AG10803 (cell line): ENCODE measurements around the gene KISS1.
A peak's percentile ranks its signal among the peaks of the same experiment; 100 is the strongest.

ENCODE experiments used
- DNase-seq: peaks from one replicate; pipeline ENCODE4 v3.0.0; 2010; ENCODE audit warnings: low read depth
- H3K4me3 ChIP-seq: 2 replicates; pipeline ENCODE4 v1.5.1; 2011; ENCODE audit warnings: mild to moderate bottlenecking, low read length, control low read depth
- TF ChIP-seq, protein P1 (sequence below): conservative IDR thresholded peaks from 2 replicates; pipeline ENCODE4 v1.5.1; 2011; ENCODE audit warnings: mild to moderate bottlenecking, low read length, control low read depth, inconsistent platforms

KISS1 gene

DNA sequence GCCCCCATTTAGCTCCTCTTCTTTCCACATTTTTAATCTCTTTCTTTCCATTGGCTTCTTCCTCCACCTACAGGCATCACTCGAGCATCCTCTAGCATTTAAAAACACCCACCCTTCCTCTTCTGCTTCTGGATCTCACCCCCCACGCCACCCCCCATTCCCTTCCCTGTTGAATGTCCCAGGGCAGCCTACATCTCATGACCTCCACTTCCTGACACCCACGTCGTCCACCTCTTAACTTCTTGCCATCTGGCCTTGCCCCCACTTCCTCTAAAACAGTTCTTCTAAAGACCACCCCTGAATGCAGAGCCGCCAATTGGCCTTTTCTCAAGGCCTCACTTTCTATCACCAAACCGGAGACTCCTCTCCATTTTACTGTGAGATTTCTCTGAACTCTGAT lies 38.3 kb downstream of the KISS1 start:
- no peak overlapping the region for H3K4me3 ChIP-seq
- no peak for DNase-seq
- TF ChIP-seq, protein P1, sequence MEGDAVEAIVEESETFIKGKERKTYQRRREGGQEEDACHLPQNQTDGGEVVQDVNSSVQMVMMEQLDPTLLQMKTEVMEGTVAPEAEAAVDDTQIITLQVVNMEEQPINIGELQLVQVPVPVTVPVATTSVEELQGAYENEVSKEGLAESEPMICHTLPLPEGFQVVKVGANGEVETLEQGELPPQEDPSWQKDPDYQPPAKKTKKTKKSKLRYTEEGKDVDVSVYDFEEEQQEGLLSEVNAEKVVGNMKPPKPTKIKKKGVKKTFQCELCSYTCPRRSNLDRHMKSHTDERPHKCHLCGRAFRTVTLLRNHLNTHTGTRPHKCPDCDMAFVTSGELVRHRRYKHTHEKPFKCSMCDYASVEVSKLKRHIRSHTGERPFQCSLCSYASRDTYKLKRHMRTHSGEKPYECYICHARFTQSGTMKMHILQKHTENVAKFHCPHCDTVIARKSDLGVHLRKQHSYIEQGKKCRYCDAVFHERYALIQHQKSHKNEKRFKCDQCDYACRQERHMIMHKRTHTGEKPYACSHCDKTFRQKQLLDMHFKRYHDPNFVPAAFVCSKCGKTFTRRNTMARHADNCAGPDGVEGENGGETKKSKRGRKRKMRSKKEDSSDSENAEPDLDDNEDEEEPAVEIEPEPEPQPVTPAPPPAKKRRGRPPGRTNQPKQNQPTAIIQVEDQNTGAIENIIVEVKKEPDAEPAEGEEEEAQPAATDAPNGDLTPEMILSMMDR, result no peak

GRCh38 chr1:204155881-204156280 lies 40.4 kb downstream of the KISS1 start:
- TF ChIP-seq, protein P1, result no peak
- H3K4me3 ChIP-seq, result no peak overlapping the region
- no peak for DNase-seq

GRCh38 chr1:204154568-204155255 lies 41.6 kb downstream of the KISS1 start:
- TF ChIP-seq, protein P1, result no peak
- DNase-seq, result no peak
- no peak overlapping the region for H3K4me3 ChIP-seq

DNA sequence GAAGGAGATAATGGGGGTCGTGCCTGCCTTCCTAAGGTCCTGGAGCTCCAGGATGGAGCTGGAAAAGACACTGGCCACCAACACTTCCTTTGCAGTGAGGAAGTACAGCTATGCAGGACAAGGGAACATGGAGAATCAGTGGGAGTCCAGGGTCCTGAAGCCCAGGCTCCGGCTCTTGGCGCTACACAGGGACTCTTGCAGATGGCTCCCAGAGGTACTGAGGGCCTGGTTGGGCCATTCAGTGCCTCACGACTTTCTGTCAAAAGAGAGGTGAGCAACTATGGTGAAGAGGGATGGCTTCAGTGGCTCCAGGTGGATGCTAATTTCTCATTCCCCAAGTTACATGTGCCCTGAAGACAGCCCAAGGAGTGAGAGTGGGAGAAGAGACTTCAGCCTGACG lies 42.6 kb downstream of the KISS1 start:
- H3K4me3 ChIP-seq, result no peak overlapping the region
- no peak for DNase-seq
- TF ChIP-seq, protein P1, result no peak

GRCh38 chr1:204152310-204153044 lies 43.8 kb downstream of the KISS1 start:
- TF ChIP-seq, protein P1, result no peak
- peak overlapping the region; percentile 56 for H3K4me3 ChIP-seq

DNA sequence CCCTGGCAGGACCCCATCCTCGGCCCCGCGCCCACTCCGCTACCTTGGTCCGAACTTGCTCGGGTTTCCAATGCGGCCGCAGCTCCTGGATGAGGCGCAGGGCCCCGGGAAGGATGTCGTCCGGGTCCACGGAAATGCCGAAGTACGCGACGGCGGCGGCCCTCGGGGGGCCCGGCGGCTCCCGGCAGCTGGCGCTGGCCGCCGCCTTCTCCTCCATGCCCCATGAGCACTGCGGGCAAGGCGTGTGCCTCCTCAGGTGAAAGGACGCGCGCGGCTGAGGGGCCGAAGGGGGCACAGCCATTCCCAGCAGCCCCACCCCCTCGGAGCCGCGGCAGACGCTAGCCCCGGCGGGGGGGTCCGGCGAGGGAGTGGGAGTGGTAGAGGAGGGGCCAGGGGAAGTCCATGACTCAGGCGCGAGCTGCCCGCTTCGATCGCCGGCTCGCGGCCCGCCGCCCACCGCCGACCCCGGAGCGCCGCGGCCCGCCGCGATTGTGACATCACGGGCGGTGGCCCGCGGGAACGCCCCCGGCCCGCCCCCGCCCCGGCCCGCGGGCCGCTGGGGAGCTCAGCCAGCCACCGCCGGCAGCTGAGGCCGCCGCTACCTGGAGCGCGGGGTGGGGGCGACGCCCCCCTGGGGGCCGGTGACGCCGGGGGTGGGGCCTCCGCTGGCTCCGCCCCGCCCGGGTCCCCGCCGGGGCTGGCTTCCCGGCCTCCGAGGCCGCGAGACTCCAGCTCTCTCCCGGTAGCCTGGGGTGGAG lies 44.6 kb downstream of the KISS1 start, which contains the start of gene ETNK2:
Gene ETNK2 (minus strand): TSS at position 493 of the 758 bp plus-strand sequence. CDS start 192 bp downstream, at position 301.
- TF ChIP-seq, protein P1, result no peak
- peak; percentile 19 for DNase-seq
- peak within 1 kb of the TSS; percentile 59 for H3K4me3 ChIP-seq

More at GRCh38 chr1:204152310-204153044, 43.8 kb downstream of the KISS1 start:
- no peak for DNase-seq
